HL-60 (cell line): ENCODE data around the gene BDH1.

Experiments
- CTCF ChIP-seq: IDR thresholded peaks from one replicate; pipeline ENCODE4 v1.5.1; 2011; ENCODE audit warnings: low read length, control low read depth, inconsistent platforms; ENCODE audit not compliant: insufficient read depth
- GABPA ChIP-seq: IDR thresholded peaks from 2 replicates; pipeline ENCODE4 v1.6.1; 2012; ENCODE audit warnings: low read depth
- SPI1 ChIP-seq: IDR thresholded peaks from 2 replicates; pipeline ENCODE4 v1.6.1; 2012; ENCODE audit warnings: low read depth, mild to moderate bottlenecking, borderline replicate concordance
- TF ChIP-seq, protein P1 (sequence below): IDR thresholded peaks from 2 replicates; pipeline ENCODE4 v1.6.1; 2012; ENCODE audit warnings: low read depth; ENCODE audit not compliant: insufficient replicate concordance

DNA sequence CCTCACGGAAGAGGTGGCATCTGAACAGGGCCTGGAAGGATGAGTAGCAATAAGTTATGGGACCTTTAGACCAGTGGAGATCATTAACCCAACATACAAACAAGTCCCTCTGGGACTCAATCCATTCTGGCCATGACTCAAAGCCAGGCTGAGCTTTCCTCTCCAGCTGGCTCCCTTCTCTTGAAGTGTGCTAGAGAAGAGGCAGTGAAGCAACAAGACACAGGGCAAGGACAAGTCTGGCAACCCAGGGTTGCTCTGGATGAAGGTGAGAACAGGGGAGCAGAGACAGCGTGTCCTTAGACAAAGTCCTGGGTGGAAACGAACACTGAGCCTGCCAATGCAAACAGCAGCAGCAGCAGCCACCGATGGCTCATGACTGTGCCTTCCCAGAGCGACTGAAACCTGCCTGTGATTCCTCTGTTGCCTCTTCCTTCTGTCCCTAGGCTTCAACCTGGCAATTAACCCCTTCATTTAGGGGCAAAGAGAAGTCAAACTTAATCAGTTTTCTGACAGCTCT lies 86.8 kb downstream of the BDH1 start:
- TF ChIP-seq CTCF = no peak
- no peak for TF ChIP-seq SPI1
- TF ChIP-seq, protein P1, sequence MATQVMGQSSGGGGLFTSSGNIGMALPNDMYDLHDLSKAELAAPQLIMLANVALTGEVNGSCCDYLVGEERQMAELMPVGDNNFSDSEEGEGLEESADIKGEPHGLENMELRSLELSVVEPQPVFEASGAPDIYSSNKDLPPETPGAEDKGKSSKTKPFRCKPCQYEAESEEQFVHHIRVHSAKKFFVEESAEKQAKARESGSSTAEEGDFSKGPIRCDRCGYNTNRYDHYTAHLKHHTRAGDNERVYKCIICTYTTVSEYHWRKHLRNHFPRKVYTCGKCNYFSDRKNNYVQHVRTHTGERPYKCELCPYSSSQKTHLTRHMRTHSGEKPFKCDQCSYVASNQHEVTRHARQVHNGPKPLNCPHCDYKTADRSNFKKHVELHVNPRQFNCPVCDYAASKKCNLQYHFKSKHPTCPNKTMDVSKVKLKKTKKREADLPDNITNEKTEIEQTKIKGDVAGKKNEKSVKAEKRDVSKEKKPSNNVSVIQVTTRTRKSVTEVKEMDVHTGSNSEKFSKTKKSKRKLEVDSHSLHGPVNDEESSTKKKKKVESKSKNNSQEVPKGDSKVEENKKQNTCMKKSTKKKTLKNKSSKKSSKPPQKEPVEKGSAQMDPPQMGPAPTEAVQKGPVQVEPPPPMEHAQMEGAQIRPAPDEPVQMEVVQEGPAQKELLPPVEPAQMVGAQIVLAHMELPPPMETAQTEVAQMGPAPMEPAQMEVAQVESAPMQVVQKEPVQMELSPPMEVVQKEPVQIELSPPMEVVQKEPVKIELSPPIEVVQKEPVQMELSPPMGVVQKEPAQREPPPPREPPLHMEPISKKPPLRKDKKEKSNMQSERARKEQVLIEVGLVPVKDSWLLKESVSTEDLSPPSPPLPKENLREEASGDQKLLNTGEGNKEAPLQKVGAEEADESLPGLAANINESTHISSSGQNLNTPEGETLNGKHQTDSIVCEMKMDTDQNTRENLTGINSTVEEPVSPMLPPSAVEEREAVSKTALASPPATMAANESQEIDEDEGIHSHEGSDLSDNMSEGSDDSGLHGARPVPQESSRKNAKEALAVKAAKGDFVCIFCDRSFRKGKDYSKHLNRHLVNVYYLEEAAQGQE = no peak
- TF ChIP-seq GABPA = no peak
